Activated CD4-positive, alpha-beta T cell treated with anti-CD3 and anti-CD28 coated beads for 1 hour (primary cell): Measurements from ENCODE around the gene NUP93.

ENCODE experiments used
- DNase-seq: peaks from one replicate; pipeline ENCODE4 v3.0.0-alpha.2; 2020

The NUP93 gene

DNA sequence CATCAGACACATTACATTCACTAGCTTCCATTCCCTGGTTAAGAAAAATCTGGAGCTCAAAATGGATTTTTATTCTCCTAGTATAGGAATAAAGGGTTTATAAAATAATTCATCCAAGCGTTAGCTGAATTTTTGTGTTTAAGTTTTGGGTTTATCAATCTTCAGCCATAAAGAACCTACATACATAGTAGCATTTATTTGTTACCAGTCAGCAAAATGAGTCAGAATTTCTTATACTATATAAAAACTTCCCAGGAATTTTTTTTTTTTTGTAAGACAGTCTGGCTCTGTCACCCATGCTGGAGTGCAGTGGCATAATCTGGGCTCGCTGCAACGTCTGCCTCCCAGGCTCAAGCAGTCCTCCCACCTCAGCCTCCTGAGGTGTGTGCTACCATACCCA, 94.9 kb downstream of the NUP93 start:
- no peak for DNase-seq

DNA sequence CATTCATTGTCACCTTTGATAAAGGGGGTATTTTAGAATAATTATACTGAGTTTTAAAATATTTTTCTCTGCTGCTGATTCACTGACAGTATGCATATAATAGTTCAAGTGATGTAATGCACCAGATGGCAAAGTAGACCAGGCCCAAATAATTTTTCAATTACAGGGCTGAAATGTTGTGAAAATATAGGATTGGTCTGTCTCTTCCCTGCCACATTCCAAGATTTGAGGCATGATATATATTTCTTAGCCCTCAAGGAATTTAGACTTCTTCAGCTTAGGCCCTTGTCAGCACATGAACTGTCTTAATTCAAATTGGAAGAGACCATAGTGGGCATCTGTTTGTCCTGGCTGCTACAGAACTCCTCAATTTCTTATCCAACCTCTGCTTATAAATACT, 95.9 kb downstream of the NUP93 start:
- no peak for DNase-seq

- DNase-seq: no peak
Measured at GRCh38 chr16:56828647-56829046, 98.7 kb downstream of the NUP93 start.

DNA sequence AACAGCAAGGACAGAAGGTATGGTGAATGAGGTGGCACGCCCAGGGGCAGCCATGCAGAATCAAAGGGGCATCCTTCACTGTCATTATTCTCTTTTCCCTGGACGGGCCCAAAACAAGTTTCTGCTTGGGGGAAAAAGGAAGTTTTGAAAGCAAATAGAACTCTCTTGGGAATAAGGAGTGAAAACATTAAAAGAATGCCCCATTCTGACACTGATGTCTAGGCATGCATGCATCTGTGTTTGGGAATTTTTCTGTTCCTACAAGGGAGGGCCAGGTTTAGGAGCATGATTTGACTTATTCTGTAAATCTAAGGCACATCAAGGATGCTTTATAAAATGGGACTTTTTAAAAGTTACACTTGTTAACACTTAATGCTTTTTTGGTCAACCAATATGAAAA, 100.7 kb downstream of the NUP93 start:
- DNase-seq: no peak

DNA sequence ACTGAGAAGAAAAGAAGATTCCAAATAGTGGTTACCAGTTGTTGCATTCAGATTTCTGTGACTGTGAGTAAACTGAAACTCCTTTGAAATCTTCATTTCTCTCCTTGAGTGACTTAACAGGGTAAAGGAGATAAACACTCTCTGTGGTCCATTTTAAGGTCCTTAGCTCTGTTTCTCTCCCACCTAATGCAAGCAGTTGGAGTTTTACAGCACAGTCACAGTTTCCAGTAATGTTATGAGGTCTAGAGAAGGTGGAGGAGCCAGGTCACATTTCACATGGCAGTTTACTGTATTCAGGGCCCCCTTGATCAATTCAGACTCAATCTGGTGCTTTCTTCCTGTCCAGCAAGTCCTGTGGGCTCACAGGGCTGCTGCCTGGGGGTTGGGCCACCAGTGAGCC, 102.8 kb downstream of the NUP93 start:
- DNase-seq: no peak

DNA sequence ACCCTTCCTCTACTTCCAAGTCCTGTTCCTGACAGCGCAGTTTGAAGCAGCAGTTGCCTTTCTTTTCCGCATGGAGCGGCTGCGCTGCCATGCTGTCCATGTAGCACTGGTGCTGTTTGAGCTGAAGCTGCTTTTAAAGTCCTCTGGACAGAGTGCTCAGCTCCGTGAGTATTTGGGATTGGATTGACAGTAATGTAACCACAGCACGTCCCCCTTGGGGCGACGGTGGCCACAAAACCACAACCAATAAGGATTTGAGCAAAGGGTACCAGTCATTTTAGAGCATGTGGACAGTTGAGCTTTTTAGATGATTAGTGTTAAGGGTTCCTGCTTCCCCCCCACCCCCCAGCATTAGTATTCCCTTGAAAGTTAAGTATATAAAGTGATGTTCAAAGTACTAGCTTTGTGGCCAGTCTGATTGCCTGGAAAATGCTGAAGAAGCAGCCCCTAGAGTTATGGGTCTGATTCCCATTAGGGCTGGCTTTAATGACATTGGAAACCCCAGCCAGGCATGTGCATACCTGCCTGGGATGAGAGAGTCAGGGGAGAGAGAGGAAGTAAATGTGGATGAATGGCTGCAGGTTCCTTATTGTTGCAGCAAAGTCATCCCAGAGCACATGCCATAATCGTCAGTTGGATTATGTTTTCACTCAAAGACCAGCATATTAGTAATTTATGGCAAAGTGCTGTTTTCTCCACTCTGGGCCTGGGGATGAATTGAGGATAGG, 103.5 kb downstream of the NUP93 start:
- DNase-seq: no peak

- DNase-seq: no peak
Measured at GRCh38 chr16:56835320-56835719, 105.4 kb downstream of the NUP93 start.

DNA sequence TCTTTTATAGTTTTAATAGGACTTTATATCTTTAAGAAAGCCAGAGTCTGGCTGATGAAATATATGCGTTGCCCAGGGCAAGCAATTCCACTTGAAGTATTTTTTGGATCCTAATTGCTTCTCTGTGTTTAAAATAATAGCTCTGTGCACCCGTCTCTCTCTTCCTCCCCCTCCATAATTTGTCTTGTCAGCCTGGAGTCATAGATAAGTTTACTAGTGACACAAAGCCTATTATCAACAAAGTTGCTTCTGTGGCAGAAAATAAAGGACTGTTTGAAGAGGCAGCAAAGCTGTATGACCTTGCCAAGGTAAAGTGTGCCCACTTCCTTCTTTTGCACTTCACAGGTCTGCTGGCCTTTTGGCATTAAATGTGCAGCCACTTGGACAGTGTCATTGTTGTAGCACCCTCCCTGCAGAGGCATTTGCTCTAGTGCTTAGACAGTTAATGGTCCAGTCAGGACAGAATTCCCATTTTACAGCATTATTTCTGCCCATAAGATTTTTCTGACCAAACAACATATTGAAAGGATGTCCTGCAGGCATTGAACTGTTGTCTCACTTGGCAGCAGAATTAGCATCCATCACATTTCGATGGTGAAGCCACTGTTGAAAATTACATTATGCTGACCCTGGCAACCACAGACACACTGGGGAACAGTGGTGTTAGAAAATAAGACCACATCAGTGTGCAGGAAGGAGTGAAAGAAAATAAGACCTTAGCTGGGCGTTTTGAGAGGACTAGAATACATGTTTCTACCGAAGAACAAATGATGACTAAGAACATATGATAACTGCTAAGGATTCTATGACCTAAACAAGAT, 106.7 kb downstream of the NUP93 start:
- DNase-seq: no peak

GRCh38 chr16:56838622-56839337, 108.9 kb downstream of the NUP93 start:
- no peak for DNase-seq

GRCh38 chr16:56841233-56841632, 111.3 kb downstream of the NUP93 start:
- DNase-seq: no peak

DNA sequence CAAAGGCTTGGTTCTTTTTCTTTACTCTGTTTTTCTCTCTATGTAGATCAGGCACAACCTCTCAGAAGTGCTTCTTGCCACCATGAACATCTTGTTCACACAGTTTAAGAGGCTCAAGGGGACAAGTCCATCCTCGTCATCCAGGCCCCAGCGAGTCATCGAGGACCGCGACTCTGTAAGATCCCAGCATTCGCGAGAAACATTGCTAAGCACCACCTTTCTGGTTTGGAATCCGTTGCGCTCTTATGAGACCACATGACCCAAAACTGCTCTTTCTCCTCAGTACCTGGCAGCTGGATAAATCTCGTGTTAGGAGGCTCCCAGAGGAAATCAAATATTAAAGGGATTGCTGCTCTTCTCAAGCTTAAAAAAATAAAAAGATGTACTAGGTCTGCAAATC, 111.7 kb downstream of the NUP93 start:
- no peak for DNase-seq

GRCh38 chr16:56842133-56842532, 112.2 kb downstream of the NUP93 start:
- no peak for DNase-seq

DNA sequence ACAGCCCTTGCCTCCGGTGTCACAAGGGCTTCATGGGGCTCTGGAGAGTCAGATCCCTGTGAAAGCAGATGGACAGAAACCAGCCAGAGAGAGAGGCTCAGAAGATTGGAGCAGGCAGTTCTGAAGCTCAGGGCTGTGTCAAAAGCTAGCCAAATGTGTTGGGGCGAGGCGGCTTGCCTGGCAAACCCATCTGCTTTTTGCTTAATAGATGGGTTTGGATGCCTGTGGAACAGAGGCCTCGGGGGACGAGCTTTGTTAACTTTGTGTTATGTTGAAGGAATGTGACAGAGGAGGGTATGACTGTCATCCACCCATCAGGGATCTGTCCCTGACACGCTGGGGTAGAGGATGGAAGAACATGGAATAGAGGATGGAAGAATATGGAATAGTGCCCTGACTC, 114.1 kb downstream of the NUP93 start:
- DNase-seq: no peak

- DNase-seq: no peak
Measured at GRCh38 chr16:56847173-56847910, 117.4 kb downstream of the NUP93 start.

DNA sequence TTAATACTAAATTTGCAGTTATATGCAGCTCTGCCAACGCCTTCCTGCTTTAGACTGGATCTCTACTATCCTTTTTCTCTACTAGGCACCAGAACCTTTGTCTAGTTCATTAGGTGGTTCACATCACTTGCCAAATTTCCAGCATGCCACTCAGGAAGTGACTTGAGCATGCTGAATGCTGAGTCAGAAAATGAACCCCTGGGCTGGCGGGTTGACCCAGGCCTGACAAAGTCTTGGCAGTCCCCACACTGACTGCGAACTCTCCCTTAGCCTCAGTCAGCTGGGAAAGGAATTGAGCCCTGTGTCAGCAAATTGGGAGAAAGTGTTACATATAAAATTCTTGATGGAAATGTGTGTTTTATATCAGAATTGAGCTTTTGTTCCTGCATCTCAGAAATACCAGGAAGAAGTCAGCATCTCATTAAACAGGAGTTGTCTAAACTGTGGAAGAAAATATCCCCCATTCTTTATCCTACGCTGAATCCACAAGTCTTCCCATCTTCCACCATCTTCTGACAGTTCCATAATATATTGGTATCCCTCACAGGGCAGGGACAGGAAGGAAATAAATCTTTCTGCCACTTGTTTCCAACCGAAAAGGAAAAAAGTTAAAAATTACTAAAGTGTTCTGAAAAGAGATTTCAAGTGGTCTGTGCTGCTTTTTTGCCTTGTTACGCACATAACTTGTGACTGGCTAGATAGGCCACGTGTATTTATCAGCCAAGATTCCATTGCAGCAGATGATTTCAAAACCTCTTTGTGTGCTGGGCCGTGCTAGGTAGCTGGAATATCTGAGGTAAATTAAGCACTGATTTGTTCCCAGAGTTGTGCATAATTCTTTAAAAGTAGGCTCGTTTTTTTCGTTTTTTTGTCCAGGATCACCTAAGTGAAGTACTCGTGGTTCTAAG, 118.4 kb downstream of the NUP93 start:
- DNase-seq: no peak

DNA sequence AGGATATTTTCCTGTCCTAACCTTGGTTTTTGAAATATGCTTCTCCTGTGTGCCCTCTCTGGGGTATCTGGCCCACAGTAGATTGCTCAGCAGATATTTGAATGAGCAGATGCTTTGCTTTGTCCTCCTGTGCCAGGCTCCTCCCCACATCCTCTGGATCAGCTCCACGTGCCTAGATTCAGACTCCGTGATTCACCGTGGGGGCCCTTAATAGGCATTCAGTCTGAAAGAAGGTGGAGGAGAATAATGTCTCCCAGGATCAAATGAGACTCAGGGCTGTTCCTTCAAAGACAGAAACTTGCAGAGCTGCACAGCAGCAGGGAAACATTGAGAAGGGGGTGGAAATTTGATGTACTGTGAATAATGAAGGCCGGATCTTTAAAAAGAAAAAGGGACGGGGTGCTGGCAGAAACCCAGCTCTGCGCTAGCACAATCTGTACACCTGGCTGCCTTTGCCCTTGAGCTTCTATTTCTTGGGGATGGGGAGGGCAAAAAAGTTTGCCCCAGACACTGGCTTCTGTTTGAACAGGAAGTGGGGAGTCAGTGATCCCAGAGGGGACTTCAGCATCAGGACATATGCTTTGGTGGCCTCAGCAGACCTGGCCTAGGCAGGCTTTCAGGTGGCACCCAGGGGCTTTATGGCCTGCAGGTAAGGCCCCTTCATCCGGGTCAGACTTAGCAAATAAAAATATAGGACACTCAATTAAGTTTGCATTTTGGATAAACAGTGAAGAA, 119.2 kb downstream of the NUP93 start:
- no peak for DNase-seq

- DNase-seq: no peak
Measured at GRCh38 chr16:56849690-56850680, 120.1 kb downstream of the NUP93 start.

GRCh38 chr16:56851671-56852400, 121.9 kb downstream of the NUP93 start:
- DNase-seq: no peak

- DNase-seq: no peak
Measured at GRCh38 chr16:56852401-56852730, 122.4 kb downstream of the NUP93 start.
